Breast epithelium (tissue), 3 donors: Measurements from ENCODE around the gene MYH7.

Source experiments
- POLR2A ChIP-seq: fragments of 450-650 bp; IDR thresholded peaks from one replicate; pipeline ENCODE4 v1.6.1; 2016; ENCODE audit warnings: antibody characterized with exemption, mild to moderate bottlenecking, moderate library complexity
- POLR2AphosphoS5 ChIP-seq, 3 donors: sonication (generic); formaldehyde crosslinking; IDR thresholded peaks; one replicate each; pipeline ENCODE4 v1.6.1; 2017; ENCODE audit warnings: antibody characterized with exemption in 3 of 3
- TF ChIP-seq, protein P1 (sequence below), 3 donors: fragments of 450-650 bp; IDR thresholded peaks; one replicate each; pipeline ENCODE4 v1.5.1; 2016 to 2017; ENCODE audit warnings: antibody characterized with exemption in 3 of 3, mild to moderate bottlenecking in 3 of 3, moderate library complexity in 3 of 3

DNA sequence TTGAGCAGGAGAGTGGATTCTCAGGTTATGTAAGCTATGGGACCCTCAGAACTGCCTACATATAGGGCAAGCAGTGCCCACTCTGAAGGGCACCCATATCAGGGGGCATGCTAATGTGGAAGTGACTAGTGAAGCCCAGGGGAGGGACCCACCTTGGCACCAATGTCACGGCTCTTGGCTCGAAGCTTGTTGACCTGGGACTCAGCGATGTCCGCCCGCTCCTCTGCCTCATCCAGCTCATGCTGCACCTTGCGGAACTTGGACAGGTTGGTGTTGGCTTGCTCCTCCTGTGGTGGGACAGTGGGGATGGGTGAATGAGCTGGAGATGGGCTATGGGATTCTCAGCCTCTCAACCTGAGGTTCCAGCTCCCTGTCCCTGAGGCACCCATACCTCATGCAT lies 53.2 kb downstream of the MYH7 start:
- TF ChIP-seq, protein P1, sequence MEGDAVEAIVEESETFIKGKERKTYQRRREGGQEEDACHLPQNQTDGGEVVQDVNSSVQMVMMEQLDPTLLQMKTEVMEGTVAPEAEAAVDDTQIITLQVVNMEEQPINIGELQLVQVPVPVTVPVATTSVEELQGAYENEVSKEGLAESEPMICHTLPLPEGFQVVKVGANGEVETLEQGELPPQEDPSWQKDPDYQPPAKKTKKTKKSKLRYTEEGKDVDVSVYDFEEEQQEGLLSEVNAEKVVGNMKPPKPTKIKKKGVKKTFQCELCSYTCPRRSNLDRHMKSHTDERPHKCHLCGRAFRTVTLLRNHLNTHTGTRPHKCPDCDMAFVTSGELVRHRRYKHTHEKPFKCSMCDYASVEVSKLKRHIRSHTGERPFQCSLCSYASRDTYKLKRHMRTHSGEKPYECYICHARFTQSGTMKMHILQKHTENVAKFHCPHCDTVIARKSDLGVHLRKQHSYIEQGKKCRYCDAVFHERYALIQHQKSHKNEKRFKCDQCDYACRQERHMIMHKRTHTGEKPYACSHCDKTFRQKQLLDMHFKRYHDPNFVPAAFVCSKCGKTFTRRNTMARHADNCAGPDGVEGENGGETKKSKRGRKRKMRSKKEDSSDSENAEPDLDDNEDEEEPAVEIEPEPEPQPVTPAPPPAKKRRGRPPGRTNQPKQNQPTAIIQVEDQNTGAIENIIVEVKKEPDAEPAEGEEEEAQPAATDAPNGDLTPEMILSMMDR (IDR thresholded peaks at IDR 0.05): no peak
- TF ChIP-seq POLR2AphosphoS5 (IDR thresholded peaks at IDR 0.05) (no peak), POLR2A (no peak)
